Motor neuron (in vitro differentiated cells): Measurements from ENCODE around the gene RNF150. TPM values are rescaled to one million over a fixed set of nuclear protein-coding genes. Genes with fewer than 3 reads are reported as not detected.

ENCODE experiments used
- ATAC-seq, 8 experiments: fragments of 200-7000 bp; cut with Tn5 transposase; replicated peaks in 6 of 8; 2 replicates each; pipeline ENCODE4 v1.8.0; 2021; ENCODE audit warnings: mild to moderate bottlenecking in 8 of 8, moderate library complexity in 8 of 8
- H3K27ac ChIP-seq, 2 donors: fragments of 250-450 bp; sonication (Bioruptor Pico); 2 replicates each; pipeline ENCODE4 v1.9.0; 2021; ENCODE audit warnings: antibody characterized with exemption in 2 of 2, mild to moderate bottlenecking in 2 of 2, moderate library complexity in 1 of 2
- H3K4me1 ChIP-seq, 2 donors: fragments of 250-450 bp; sonication (Bioruptor Pico); replicated peaks in 1 of 2; 2 replicates each; pipeline ENCODE4 v1.6.1; 2021; ENCODE audit warnings: antibody characterized with exemption in 2 of 2, mild to moderate bottlenecking in 2 of 2, moderate library complexity in 1 of 2
- H3K4me3 ChIP-seq, 5 donors: fragments of 250-450 bp; sonication (Bioruptor Pico); 2 replicates each; pipeline ENCODE4 v1.9.0; 2021; ENCODE audit warnings: antibody characterized with exemption in 5 of 5, mild to moderate bottlenecking in 5 of 5, moderate library complexity in 4 of 5
- WGBS, 10 experiments: fragments of 450-650 bp; shearing (Covaris generic); methylation state at CpG; one replicate each; pipeline ENCODE4 v1.0.0; 2022; 5-methylcytosine and 5-hydroxymethylcytosine counted together
- in situ Hi-C, 9 experiments: fragments of 400-800 bp; cut with MboI; loops; one replicate each; pipeline ENCODE4 v1.15.0; 2021; ENCODE audit warnings: low sequenced_read_pairs in 9 of 9, low pct_unique_long_range_greater_than_20kb in 2 of 9; ENCODE audit not compliant: unreplicated experiment in 9 of 9
- total RNA-seq, 8 experiments: library from RNA; unstranded; fragments of 300-600 nt; gene quantifications; 2 replicates each; pipeline versions ENCODE4 v1.2.3 to v1.2.4, GENCODE V29; 2022

RNF150 gene
- total RNA-seq, 8 experiments from 2014 or later: 0.71 to 45.2 (median 20.0) TPM

DNA sequence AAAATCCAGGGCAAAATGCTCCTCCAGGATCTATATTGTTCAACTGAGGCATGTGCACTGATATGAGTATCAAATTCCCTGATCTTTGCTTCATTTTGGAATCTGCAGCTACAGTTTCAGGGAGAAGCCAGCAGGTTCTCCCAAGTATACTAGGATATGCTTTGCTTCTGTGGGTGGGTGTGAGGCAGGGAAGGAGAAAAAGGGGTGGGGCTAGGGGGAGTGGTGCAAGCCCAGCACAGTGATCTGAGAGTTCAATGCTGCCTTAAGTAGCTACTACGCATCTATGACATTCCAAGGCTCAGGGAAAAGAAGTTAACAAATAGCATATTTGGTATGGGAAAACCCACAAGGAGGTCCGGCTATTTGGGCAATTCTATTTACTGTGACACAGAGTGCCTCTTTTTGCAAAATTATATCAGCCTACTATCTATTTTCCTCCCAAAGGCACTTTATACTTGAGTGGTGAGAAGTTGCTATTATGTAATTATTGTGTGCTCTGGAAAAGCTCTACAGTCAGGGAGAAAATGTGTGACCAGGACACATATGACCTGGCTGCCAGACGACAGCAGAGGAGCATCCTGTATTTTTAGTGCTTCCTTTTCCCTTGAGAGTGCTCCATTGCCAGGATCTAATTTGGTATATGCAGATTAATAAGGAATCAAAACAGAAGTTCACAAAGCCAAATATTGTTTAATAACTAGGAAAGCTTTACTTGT lies 162.0 kb downstream of the RNF150 start:
- in situ Hi-C loops: no loop called here

DNA sequence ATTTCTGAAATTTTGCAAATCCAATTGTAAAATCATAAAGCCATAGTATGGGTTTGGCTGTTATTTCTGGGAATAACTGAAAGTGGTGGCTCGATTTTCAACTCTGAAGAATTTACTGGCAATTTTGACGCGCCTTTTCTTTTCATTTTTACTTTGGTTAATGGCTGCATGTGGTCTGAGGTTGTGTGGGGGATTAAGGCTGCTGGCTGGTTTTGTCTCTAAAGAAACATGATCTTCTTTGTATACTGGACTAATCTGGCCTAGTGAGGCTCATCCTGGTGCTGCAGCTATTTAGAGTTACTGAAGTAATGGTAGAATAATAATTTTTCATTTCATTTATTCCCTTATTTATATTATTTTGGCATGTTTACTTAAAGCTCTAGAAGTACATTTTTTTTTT lies 164.0 kb downstream of the RNF150 start:
- H3K4me1 ChIP-seq: no peaks in the 10 kb centered on the region
- in situ Hi-C loops: no loop called here
- no peak overlapping the region for H3K27ac ChIP-seq
- ATAC-seq: no peak
- no peak overlapping the region for H3K4me3 ChIP-seq
- 0 to 100% (median 88%) methylated on average over 1 to 3 of the region's 3 CpGs for WGBS, 10 experiments

More for the DNA sequence above, 162.0 kb downstream of the RNF150 start:
- H3K4me1 ChIP-seq: no peaks in the 10 kb centered on the region
- WGBS, 10 experiments: 0 to 73% (median 27%) methylated on average over 1 to 3 of the region's 3 CpGs; no CpG with 5 or more reads in 4 of the 10 experiments
- H3K27ac ChIP-seq: no peak overlapping the region
- H3K4me3 ChIP-seq: no peak overlapping the region
- ATAC-seq: peak in 2 of 8 experiments; percentile 52 to 94

DNA sequence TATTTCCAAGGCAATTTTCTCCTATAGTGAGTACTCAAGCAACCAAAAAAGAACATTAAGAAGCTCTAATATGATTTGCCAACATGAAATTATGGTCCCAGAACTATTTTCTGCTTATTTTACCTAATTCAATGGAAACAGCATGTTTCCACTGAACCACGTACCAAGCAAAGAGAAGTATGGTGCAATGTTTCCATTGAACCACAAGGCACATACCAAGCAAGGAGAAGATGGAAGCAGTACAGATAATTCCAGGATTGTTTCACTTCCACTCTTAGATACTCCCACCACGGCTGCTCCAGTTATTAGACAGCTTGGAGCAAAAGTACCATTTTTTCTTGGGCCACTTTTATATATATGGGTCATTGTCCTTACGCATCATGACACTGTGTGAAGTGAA lies 164.9 kb downstream of the RNF150 start:
- ATAC-seq: no peak
- in situ Hi-C loops: no loop called here
- Histone ChIP-seq H3K4me1 (no peaks in the 10 kb centered on the region), H3K27ac (no peak overlapping the region), H3K4me3 (no peak overlapping the region)
- 41 to 100% (median 55%) methylated on average over 2 to 3 of the region's 3 CpGs; no CpG with 5 or more reads in 1 of the 10 experiments for WGBS, 10 experiments

DNA sequence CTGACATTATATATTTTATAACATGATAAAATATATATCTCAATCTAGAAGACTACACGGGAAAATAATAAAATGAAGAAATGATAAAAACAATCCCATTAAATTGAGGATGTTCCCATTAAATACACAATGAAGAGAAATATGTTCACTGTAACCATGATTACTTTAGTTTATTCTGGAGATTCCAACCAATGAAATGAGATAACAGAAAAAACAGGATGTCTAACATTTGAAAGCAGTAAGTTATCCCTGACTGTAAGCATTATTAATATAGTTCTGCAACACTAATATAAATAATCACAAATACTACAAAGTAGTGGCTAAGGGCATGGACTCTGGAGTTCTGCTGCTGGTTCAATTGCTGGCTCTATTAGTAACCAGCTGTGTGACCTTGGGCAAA lies 169.4 kb downstream of the RNF150 start:
- WGBS, 10 experiments: 67 to 100% (median 100%) methylated on average over 1 of the region's 1 CpG; no CpG with 5 or more reads in 1 of the 10 experiments
- no peak for ATAC-seq
- in situ Hi-C loops: no loop called here
- Histone ChIP-seq H3K4me1 (no peaks in the 10 kb centered on the region), H3K27ac (no peak overlapping the region), H3K4me3 (no peak overlapping the region)

GRCh38 chr4:140955641-140956040 lies 177.6 kb downstream of the RNF150 start:
- in situ Hi-C loops: no loop called here

GRCh38 chr4:140952717-140953116 lies 180.6 kb downstream of the RNF150 start:
- in situ Hi-C loops: no loop called here
- H3K4me3 ChIP-seq: no peak overlapping the region
- no peak overlapping the region for H3K27ac ChIP-seq
- 0 to 100% (median 87%) methylated on average over 1 to 3 of the region's 3 CpGs; no CpG with 5 or more reads in 2 of the 10 experiments for WGBS, 10 experiments
- peak in 3 of 8 experiments; percentile 40 to 97 (median 81) for ATAC-seq
- H3K4me1 ChIP-seq: no peaks in the 10 kb centered on the region

More at GRCh38 chr4:140955641-140956040, 177.6 kb downstream of the RNF150 start:
- Histone ChIP-seq H3K4me3 (no peak overlapping the region), H3K4me1 (no peaks in the 10 kb centered on the region), H3K27ac (no peak overlapping the region)
- ATAC-seq: peak in 1 of 8 experiments; percentile 34
- 0 to 90% (median 67%) methylated on average over 1 of the region's 1 CpG; no CpG with 5 or more reads in 3 of the 10 experiments for WGBS, 10 experiments

- 81 to 100% (median 95%) methylated on average over 1 to 7 of the region's 7 CpGs; no CpG with 5 or more reads in 4 of the 10 experiments for WGBS, 10 experiments
- Histone ChIP-seq H3K27ac (no peak overlapping the region), H3K4me3 (no peak overlapping the region), H3K4me1 (no peaks in the 10 kb centered on the region)
- no peak for ATAC-seq
- in situ Hi-C loops: no loop called here
Observed at GRCh38 chr4:140947506-140947905, 185.8 kb downstream of the RNF150 start.

DNA sequence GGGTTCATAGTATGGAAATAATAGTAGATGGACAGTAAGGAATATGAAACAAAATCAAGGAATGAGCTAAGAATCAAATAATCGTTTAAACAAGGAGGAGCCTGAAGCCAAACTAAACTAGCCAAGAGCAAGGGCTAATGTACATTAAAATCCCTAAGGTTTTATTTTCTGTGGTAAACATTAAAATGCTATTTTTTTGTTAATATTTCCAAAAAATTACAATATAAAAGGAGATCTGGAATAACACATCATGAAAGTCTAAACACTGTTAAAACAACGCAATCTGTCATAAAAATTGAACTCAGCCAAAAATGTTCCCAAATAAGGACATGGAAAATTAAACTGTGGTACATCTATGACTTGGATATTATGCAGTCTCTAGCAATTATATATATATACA lies 188.2 kb downstream of the RNF150 start:
- in situ Hi-C loops: no loop called here
- WGBS, 10 experiments: 31 to 100% (median 86%) methylated on average over 1 to 2 of the region's 2 CpGs; no CpG with 5 or more reads in 1 of the 10 experiments
- H3K27ac ChIP-seq: no peak overlapping the region

GRCh38 chr4:140944572-140944971 lies 188.7 kb downstream of the RNF150 start:
- in situ Hi-C loops: no loop called here
- ATAC-seq: no peak
- Histone ChIP-seq H3K4me1 (no peaks in the 10 kb centered on the region), H3K4me3 (no peak overlapping the region), H3K27ac (no peak overlapping the region)
- WGBS, 10 experiments: 22 to 100% (median 82%) methylated on average over 1 to 2 of the region's 2 CpGs

More for the DNA sequence above, 188.2 kb downstream of the RNF150 start:
- no peaks in the 10 kb centered on the region for H3K4me1 ChIP-seq
- no peak overlapping the region for H3K4me3 ChIP-seq
- no peak for ATAC-seq

- no peak overlapping the region for H3K27ac ChIP-seq
- 81 to 100% (median 88%) methylated on average over 1 to 2 of the region's 2 CpGs; no CpG with 5 or more reads in 5 of the 10 experiments for WGBS, 10 experiments
- H3K4me1 ChIP-seq: no peaks in the 10 kb centered on the region
- in situ Hi-C loops: no loop called here
- ATAC-seq: no peak
- no peak overlapping the region for H3K4me3 ChIP-seq
Observed at GRCh38 chr4:140944199-140944515, 189.1 kb downstream of the RNF150 start.

- Histone ChIP-seq H3K27ac (no peak overlapping the region), H3K4me3 (no peak overlapping the region), H3K4me1 (no peaks in the 10 kb centered on the region)
- ATAC-seq: peak in 1 of 8 experiments; percentile 16
- in situ Hi-C loops: no loop called here
- 8 to 100% (median 53%) methylated on average over 1 to 3 of the region's 3 CpGs for WGBS, 10 experiments
Observed at GRCh38 chr4:140943486-140944198, 189.6 kb downstream of the RNF150 start.

- no peaks in the 10 kb centered on the region for H3K4me1 ChIP-seq
- 50 to 100% (median 85%) methylated on average over 1 to 2 of the region's 2 CpGs; no CpG with 5 or more reads in 3 of the 10 experiments for WGBS, 10 experiments
- no peak for ATAC-seq
- in situ Hi-C loops: no loop called here
- no peak overlapping the region for H3K4me3 ChIP-seq
- H3K27ac ChIP-seq: no peak overlapping the region
Observed at GRCh38 chr4:140940589-140940988, 192.7 kb downstream of the RNF150 start.

GRCh38 chr4:140937866-140938265 lies 195.4 kb downstream of the RNF150 start:
- ATAC-seq: no peak
- in situ Hi-C loops: no loop called here
- 5 to 100% (median 76%) methylated on average over 1 to 6 of the region's 6 CpGs for WGBS, 10 experiments
- Histone ChIP-seq H3K27ac (no peak overlapping the region), H3K4me1 (no peaks in the 10 kb centered on the region), H3K4me3 (no peak overlapping the region)
